ENCODE data around the gene SLC12A9.

SLC12A9 gene

GRCh38 chr7:100886936-100887515 is 34.5 kb downstream of the SLC12A9 start:
- in situ Hi-C loops (cut with MboI; ENCODE audit: low sequenced_read_pairs, unreplicated experiment): no loop called here
- no peak for DNase-seq (ENCODE audit: low spot score)
- no peak for TF ChIP-seq CTCF (IDR thresholded peaks at IDR 0.05; ENCODE audit: borderline replicate concordance, control extremely low read depth, extremely low read depth, insufficient read depth, missing control alignments)

DNA sequence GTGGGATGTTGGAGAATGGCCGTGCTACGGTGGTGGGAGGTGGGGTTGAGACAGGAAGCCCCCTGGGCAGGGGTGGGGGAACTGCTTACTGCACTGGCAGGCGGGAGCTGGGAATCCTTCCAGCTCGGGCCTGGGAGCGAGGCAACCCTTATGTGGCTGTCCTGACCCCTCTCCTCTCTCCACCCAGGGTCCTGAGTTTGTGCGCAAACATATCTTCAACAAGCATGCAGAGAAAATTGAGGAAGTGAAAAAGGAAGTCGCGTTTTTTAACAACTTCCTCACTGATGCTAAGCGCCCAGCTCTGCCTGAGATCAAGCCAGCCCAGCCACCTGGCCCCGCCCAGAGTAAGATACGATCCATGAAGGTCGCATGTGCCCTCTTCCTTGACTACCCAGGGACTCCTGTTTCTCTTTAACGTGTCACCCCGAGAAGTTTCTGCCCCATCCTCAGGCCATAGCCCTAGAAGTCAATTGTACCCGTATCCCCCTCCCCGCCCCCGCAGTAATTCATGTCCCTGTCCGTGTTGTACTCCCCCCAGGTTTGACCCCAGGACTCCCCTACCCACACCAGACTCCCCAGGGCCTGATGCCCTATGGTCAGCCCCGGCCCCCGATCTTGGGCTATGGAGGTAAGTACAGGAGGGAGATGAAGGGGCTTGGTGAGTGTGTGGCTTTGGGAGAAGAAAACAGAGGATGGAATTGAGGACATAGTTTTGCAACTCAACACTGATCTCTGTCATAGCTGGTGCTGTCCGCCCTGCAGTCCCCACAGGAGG is 35.2 kb downstream of the SLC12A9 start:
- TF ChIP-seq CTCF (IDR thresholded peaks at IDR 0.05; ENCODE audit: borderline replicate concordance, control extremely low read depth, extremely low read depth, insufficient read depth, missing control alignments): no peak
- peak; percentile 86 for DNase-seq (ENCODE audit: low spot score)
- in situ Hi-C loops (cut with MboI; ENCODE audit: low sequenced_read_pairs, unreplicated experiment): no loop called here

GRCh38 chr7:100888291-100888987 is 35.9 kb downstream of the SLC12A9 start:
- in situ Hi-C loops (cut with MboI; ENCODE audit: low sequenced_read_pairs, unreplicated experiment): no loop called here
- TF ChIP-seq CTCF (IDR thresholded peaks at IDR 0.05; ENCODE audit: borderline replicate concordance, control extremely low read depth, extremely low read depth, insufficient read depth, missing control alignments): no peak
- DNase-seq (ENCODE audit: low spot score): no peak

GRCh38 chr7:100888988-100889750 is 36.7 kb downstream of the SLC12A9 start, which contains the start of gene UFSP1:
UFSP1 (minus strand) TSS chr7:100889715; CDS start chr7:100889271, 444 bp downstream.
- TF ChIP-seq CTCF (IDR thresholded peaks at IDR 0.05; ENCODE audit: borderline replicate concordance, control extremely low read depth, extremely low read depth, insufficient read depth, missing control alignments): no peak
- DNase-seq (ENCODE audit: low spot score): no peak
- in situ Hi-C loops (cut with MboI; ENCODE audit: low sequenced_read_pairs, unreplicated experiment): no loop called here

DNA sequence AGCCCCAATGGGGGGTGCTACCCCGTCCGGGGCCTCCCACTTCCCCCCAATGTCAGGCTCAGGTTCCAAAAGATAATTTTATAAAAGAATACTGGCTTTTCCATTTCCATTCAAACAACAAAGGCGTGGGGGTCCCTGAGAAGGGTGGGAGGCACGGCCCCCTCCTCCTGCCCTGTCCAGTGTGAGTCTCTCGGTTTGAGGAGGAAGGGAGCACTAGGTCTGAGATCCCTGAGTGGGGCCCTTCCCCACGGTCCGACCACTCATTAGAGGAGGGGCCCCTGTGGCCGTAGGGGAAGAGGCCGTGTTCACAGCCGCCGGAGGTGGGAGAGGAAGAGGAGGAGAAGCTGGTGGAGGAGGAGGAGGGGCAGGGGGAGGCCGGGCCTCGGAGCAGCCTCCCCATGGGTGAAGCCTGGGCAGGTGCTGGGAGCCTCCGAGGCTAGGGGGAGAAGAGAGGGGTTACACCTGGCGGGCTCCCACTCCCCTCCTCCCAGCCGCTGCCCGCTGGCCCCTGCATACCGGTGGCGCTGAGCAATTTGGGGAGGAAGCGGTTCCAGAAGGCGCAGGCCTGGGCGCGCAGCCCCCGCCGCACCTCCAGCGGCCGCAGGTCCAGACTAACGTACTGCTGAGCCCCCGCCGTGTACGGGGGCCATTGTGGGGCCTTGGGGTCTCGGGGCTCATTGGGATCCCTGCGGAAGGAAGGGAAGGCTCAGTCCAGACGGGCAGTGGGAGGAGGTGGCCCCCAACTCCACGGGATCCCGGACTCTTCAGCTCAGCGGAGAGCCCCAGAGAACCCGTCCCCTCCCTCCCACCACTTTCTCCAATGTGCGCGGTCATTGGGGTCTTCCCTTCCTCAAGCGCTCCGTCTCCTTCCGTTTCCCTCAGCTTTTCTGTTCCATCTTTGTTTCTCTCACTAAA is 38.4 kb downstream of the SLC12A9 start:
- no peak for TF ChIP-seq CTCF (IDR thresholded peaks at IDR 0.05; ENCODE audit: borderline replicate concordance, control extremely low read depth, extremely low read depth, insufficient read depth, missing control alignments)
- no peak for DNase-seq (ENCODE audit: low spot score)
- in situ Hi-C loops (cut with MboI; ENCODE audit: low sequenced_read_pairs, unreplicated experiment): no loop called here

Measured in GM13976 (cell line).